Measurements from ENCODE around the gene PPP1R7. TPM values are rescaled to one million over a fixed set of nuclear protein-coding genes. Genes with fewer than 3 reads are reported as not detected.
"Not testable (repeated sequence)": the region's sequence is repeated elsewhere in the genome, so short reads cannot be mapped to it uniquely, and the experiment has no call there.

PPP1R7 gene
- total RNA-seq, 1 donor from 2014 or later: 49.9 TPM

DNA sequence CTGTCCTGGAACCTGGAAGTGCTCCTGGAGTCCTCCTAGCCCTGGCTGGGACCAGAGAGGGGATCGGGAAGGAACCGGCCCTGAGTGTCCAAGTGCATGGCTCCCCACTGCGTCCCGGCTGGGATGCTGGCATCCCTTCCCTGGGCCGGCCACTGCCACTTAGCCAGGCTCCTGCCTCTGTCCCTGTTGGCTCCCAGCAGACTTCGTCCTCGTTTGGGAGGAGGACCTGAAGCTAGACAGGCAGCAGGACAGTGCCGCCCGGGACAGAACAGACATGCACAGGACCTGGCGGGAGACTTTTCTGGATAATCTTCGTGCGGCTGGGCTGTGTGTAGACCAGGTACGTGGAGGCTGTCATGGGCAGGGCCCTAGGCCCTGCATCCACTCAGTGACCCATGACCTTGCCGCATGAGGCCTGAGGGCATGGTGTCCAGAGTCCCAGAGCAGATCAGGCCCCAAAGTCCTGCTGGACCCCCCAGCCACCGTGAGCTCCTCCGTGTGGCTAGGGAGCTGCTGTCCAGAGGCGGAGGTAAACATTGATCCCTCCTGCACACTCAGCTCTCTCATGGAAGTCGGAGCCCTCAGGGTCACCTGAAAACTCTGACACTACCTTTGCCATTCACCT is 45.4 kb downstream of the PPP1R7 start:
- H3K36me3 Mint-ChIP-seq (ENCODE audit: insufficient read depth): no peaks in the 10 kb centered on the region
- no peaks in the 10 kb centered on the region for H3K4me1 Mint-ChIP-seq (ENCODE audit: low read depth)
- no peaks in the 10 kb centered on the region for H3K27me3 Mint-ChIP-seq
- DNase-seq (ENCODE audit: low spot score, unreplicated experiment): no peak
- H3K4me3 Mint-ChIP-seq (ENCODE audit: low read depth): no peak overlapping the region
- no peak overlapping the region for H3K27ac Mint-ChIP-seq
- no peak for TF ChIP-seq CTCF (IDR thresholded peaks at IDR 0.05; ENCODE audit: unreplicated experiment)
- no peaks in the 10 kb centered on the region for H3K9me3 Mint-ChIP-seq (ENCODE audit: low read depth)

DNA sequence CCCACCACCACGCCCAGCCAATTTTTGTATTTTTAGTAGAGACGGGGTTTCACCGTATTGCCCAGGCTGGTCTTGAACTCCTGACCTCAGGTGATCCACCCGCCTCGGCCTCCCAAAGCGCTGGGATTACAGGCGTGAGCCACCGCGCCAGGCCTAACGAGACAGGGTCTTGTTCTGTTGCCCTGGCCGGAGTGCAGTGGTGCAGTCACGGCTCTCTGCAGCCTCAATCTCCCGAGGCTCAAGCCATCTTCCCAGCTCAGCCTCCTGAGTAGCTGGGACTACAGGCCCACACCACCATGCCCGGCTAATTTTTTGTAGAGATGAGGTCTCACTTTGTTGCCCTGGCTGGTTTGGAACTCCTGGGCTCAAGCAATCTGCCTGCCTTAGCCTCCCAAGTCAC is 47.0 kb downstream of the PPP1R7 start:
- H3K27me3 Mint-ChIP-seq; H3K4me3 Mint-ChIP-seq (ENCODE audit: low read depth); H3K36me3 Mint-ChIP-seq (ENCODE audit: insufficient read depth); H3K4me1 Mint-ChIP-seq (ENCODE audit: low read depth); H3K9me3 Mint-ChIP-seq (ENCODE audit: low read depth); DNase-seq (ENCODE audit: low spot score, unreplicated experiment); H3K27ac Mint-ChIP-seq: not testable (repeated sequence)

DNA sequence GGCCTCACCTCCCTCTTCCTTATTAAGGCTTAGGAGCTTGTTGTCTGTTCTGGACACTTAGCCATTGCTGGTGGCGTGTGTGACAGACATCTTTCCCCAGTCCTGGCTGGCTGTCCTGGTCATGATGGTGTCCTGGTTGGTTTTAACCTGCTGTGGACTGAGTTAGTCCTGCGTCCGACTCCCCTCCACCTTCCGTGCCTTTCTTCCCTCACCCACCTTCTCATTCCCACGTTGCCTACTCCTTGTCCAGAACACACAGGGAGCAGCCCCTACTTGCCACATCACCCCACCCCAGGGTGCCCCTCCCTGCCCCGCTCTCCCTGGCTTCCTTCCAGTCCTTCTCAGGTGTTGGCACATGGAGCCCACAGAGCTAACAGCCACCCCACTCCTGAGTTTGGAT is 47.7 kb downstream of the PPP1R7 start:
- no peaks in the 10 kb centered on the region for H3K9me3 Mint-ChIP-seq (ENCODE audit: low read depth)
- no peak overlapping the region for H3K4me3 Mint-ChIP-seq (ENCODE audit: low read depth)
- H3K27ac Mint-ChIP-seq: no peak overlapping the region

DNA sequence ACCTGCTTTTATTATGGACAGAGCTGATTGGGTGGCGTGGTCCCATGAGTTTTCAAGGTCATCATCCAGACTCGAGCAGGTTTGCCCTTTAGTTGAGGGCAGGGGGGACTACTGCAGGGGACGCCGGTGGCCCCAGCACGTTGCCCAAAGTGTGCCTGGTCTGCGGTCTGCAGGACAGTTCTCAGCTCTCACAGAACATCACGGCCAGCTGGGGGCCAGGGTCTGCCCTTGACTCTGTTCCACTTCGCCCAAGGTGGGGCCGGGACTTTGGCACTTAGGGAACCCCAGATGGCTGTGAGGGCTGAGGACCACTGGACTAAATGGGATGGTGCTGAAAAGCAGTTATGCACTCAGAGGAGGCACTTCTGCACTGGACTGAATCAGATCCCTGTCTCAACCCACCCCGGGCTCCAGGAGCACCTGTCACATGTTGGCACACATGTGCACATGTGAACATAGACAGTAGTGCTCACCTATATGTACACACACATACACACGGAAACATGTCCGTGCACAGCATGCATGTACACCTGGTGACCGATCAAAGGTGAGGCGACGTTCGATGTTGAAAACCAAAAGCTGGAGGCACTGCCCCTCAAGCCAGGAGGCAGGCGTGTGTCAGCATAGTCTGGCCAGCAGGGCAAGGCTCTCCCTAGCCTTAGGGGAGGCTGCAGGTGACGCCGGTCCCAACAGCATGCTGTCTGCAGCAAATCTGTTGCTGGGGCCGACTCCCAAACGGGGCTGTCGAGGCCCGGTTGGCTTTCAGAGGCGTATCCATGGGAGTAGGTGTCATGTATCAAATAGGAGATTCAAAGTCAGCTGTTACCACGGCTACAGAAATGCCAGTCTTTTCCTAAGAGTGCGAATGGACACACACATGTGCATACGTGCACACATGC is 48.4 kb downstream of the PPP1R7 start:
- Mint-ChIP-seq H3K4me1 (ENCODE audit: low read depth) (no peaks in the 10 kb centered on the region), H3K9me3 (ENCODE audit: low read depth) (no peaks in the 10 kb centered on the region), H3K36me3 (ENCODE audit: insufficient read depth) (no peaks in the 10 kb centered on the region), H3K27ac (no peak overlapping the region), H3K27me3 (no peaks in the 10 kb centered on the region), H3K4me3 (ENCODE audit: low read depth) (no peak overlapping the region)
- TF ChIP-seq CTCF (IDR thresholded peaks at IDR 0.05; ENCODE audit: unreplicated experiment): no peak
- no peak for DNase-seq (ENCODE audit: low spot score, unreplicated experiment)

More for the DNA sequence above, 47.7 kb downstream of the PPP1R7 start:
- TF ChIP-seq CTCF (IDR thresholded peaks at IDR 0.05; ENCODE audit: unreplicated experiment): no peak
- Mint-ChIP-seq H3K36me3 (ENCODE audit: insufficient read depth) (no peaks in the 10 kb centered on the region), H3K4me1 (ENCODE audit: low read depth) (no peaks in the 10 kb centered on the region), H3K27me3 (no peaks in the 10 kb centered on the region)
- DNase-seq (ENCODE audit: low spot score, unreplicated experiment): no peak

DNA sequence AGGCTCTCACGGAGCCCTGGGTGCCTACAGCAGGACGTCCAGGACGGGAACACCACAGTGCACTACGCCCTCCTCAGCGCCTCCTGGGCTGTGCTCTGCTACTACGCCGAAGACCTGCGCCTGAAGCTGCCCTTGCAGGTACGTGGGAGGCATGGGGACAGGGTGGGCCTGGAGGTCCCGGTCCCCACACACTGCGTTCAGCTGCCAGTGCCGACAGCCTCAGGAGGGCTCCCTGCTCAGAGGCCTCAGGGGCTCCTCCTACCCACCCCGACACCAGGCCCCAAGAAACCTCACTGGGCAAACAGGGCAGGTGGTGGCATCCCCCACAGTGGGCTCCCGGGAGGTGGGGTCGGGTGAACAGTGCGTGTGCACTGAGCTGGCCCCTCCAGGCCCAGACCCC is 49.0 kb downstream of the PPP1R7 start:
- no peaks in the 10 kb centered on the region for H3K36me3 Mint-ChIP-seq (ENCODE audit: insufficient read depth)
- no peaks in the 10 kb centered on the region for H3K4me1 Mint-ChIP-seq (ENCODE audit: low read depth)
- no peaks in the 10 kb centered on the region for H3K9me3 Mint-ChIP-seq (ENCODE audit: low read depth)
- no peaks in the 10 kb centered on the region for H3K27me3 Mint-ChIP-seq
- no peak overlapping the region for H3K4me3 Mint-ChIP-seq (ENCODE audit: low read depth)
- H3K27ac Mint-ChIP-seq: no peak overlapping the region
- no peak for TF ChIP-seq CTCF (IDR thresholded peaks at IDR 0.05; ENCODE audit: unreplicated experiment)
- DNase-seq (ENCODE audit: low spot score, unreplicated experiment): no peak

All from progenitor cell of endocrine pancreas (in vitro differentiated cells).